ENCODE data around the gene UGT3A2.

UGT3A2 gene

GRCh38 chr5:36070687-36071571 lies 4.2 kb upstream of the UGT3A2 start:
- Histone ChIP-seq H3K27me3 (ENCODE audit: control insufficient read depth in 1 of 2, insufficient read depth in 2 of 2, low read length in 2 of 2) (peaks cover 0 to 8% of the 10 kb centered on the region in 2 donors), H3K27ac (ENCODE audit: low read depth, low read length) (no peak overlapping the region), H3K9me3 (ENCODE audit: low read length) (no peaks in the 10 kb centered on the region), H3K4me3 (ENCODE audit: low read depth in 1 of 2, low read length in 2 of 2) (no peak overlapping the region), H3K9ac (ENCODE audit: low read length) (no peak overlapping the region), H3K4me1 (ENCODE audit: insufficient read depth, low read length) (no peaks in the 10 kb centered on the region), H3K36me3 (ENCODE audit: insufficient read depth, low read length) (no peaks in the 10 kb centered on the region)

DNA sequence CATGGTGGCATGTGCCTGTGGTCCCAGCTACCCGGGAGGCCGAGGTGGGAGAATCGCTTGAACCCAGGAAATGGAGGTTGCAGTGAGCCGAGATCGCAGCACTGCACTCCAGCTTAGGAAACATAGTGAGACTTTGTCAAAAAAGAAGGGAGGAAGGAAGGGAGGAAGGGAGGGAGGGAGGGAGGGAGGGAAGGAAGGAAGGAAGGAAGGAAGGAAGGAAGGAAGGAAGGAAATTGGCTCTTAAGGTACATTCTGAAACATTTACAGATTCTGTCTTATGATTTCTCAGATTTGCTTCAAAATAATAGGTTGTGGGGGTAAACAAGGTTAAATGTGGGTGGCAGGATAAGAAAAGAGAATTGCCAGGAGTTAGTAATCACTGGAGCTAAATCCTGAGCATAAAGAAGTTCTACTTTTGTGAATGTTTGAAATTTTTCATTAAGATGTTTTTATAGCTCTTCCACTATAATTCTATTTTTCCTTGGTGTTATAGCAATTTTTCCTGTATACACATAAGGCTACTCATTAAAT lies 2.1 kb upstream of the UGT3A2 start:
- Histone ChIP-seq H3K9ac (ENCODE audit: low read length) (no peak overlapping the region), H3K4me1 (ENCODE audit: insufficient read depth, low read length) (no peaks in the 10 kb centered on the region), H3K4me3 (ENCODE audit: low read depth in 1 of 2, low read length in 2 of 2) (no peak overlapping the region), H3K27me3 (ENCODE audit: control insufficient read depth in 1 of 2, insufficient read depth in 2 of 2, low read length in 2 of 2) (peaks cover 0 to 9% of the 10 kb centered on the region in 2 donors), H3K9me3 (ENCODE audit: low read length) (no peaks in the 10 kb centered on the region), H3K36me3 (ENCODE audit: insufficient read depth, low read length) (no peaks in the 10 kb centered on the region), H3K27ac (ENCODE audit: low read depth, low read length) (no peak overlapping the region)

GRCh38 chr5:36066001-36066539 lies 612 bp downstream of the UGT3A2 start:
- H3K4me3 ChIP-seq (ENCODE audit: low read depth in 1 of 2, low read length in 2 of 2) = no peak overlapping the region
- no peak overlapping the region for H3K9ac ChIP-seq (ENCODE audit: low read length)
- H3K36me3 ChIP-seq (ENCODE audit: insufficient read depth, low read length) = no peaks in the 10 kb centered on the region
- H3K27me3 ChIP-seq (ENCODE audit: control insufficient read depth in 1 of 2, insufficient read depth in 2 of 2, low read length in 2 of 2) = peaks cover 0 to 9% of the 10 kb centered on the region in 2 donors
- H3K27ac ChIP-seq (ENCODE audit: low read depth, low read length) = no peak overlapping the region
- H3K9me3 ChIP-seq (ENCODE audit: low read length) = no peaks in the 10 kb centered on the region
- H3K4me1 ChIP-seq (ENCODE audit: insufficient read depth, low read length) = no peaks in the 10 kb centered on the region

- Histone ChIP-seq H3K9me3 (ENCODE audit: low read length) (no peaks in the 10 kb centered on the region), H3K36me3 (ENCODE audit: insufficient read depth, low read length) (no peaks in the 10 kb centered on the region)
These were observed 6.2 kb downstream of the UGT3A2 start for GRCh38 chr5:36060420-36060887.

DNA sequence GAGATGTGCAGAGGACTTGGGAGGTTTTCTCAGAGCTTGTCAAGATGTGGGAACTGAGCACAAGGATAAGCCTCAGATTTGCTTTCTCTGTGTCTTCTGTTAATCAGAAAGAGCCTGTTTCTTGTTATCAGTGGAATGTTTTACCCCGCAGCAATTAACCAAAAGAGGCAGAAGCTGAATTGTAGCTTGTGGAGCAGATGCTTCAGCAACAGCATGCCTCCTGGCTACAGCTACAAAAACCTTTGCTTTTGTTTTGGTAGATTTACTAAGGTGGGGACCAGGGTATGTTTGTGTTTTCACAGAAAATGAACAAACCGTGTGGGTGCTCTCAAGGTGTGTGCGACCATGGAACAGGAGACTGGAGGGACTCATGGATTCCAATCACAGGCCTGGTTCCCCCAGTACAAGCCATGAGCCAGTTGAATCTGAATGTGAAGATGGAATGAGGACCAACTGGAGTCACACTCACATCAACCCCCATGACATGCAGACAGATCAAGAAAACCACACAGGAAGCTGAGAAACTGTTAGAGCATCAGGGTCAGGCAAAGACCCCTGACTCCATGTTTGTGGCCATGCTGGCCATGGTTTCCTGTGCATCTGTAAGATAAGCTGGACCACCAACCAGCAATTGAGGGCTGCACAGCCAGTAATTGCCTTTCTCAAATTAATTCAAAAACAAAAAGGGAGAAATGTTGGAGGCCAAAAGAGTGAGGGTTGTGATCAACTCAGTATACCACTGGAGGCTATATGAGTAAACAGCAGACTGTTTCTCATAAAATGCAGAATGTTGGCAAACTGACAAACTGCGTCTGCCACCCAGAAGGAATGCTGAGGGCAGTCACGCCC lies 6.9 kb downstream of the UGT3A2 start:
- H3K27ac ChIP-seq (ENCODE audit: low read depth, low read length) = no peak overlapping the region
- no peaks in the 10 kb centered on the region for H3K9me3 ChIP-seq (ENCODE audit: low read length)
- H3K27me3 ChIP-seq (ENCODE audit: control insufficient read depth in 1 of 2, insufficient read depth in 2 of 2, low read length in 2 of 2) = no peaks in the 10 kb centered on the region
- H3K9ac ChIP-seq (ENCODE audit: low read length) = no peak overlapping the region
- H3K4me1 ChIP-seq (ENCODE audit: insufficient read depth, low read length) = no peaks in the 10 kb centered on the region
- H3K36me3 ChIP-seq (ENCODE audit: insufficient read depth, low read length) = no peaks in the 10 kb centered on the region
- no peak overlapping the region for H3K4me3 ChIP-seq (ENCODE audit: low read depth in 1 of 2, low read length in 2 of 2)

More at GRCh38 chr5:36060420-36060887, 6.2 kb downstream of the UGT3A2 start:
- Histone ChIP-seq H3K4me3 (ENCODE audit: low read depth in 1 of 2, low read length in 2 of 2) (no peak overlapping the region), H3K27me3 (ENCODE audit: control insufficient read depth in 1 of 2, insufficient read depth in 2 of 2, low read length in 2 of 2) (no peaks in the 10 kb centered on the region), H3K27ac (ENCODE audit: low read depth, low read length) (no peak overlapping the region), H3K9ac (ENCODE audit: low read length) (no peak overlapping the region), H3K4me1 (ENCODE audit: insufficient read depth, low read length) (no peaks in the 10 kb centered on the region)

DNA sequence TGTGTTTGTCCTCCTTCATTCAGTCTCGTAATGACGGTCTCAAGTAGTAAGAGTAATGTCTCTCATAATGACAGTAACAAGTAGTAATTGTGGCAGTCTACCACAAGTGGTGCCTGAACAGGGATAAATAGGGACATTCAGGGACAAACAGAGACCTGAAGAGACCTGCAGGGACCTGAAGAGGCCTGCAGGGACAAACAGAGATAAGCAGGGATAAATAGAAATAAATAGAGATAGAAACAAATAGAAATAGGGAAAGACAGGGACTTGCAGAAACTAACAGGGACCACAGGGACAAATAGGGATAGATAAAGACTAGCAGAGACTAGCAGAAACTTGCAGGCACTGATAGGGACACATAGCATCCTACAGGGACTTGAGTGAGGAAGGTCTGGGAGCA lies 7.9 kb downstream of the UGT3A2 start:
- Histone ChIP-seq H3K27me3 (ENCODE audit: control insufficient read depth in 1 of 2, insufficient read depth in 2 of 2, low read length in 2 of 2) (no peaks in the 10 kb centered on the region), H3K27ac (ENCODE audit: low read depth, low read length) (no peak overlapping the region), H3K9ac (ENCODE audit: low read length) (no peak overlapping the region), H3K4me1 (ENCODE audit: insufficient read depth, low read length) (no peaks in the 10 kb centered on the region), H3K4me3 (ENCODE audit: low read depth in 1 of 2, low read length in 2 of 2) (no peak overlapping the region), H3K9me3 (ENCODE audit: low read length) (no peaks in the 10 kb centered on the region), H3K36me3 (ENCODE audit: insufficient read depth, low read length) (no peaks in the 10 kb centered on the region)

DNA sequence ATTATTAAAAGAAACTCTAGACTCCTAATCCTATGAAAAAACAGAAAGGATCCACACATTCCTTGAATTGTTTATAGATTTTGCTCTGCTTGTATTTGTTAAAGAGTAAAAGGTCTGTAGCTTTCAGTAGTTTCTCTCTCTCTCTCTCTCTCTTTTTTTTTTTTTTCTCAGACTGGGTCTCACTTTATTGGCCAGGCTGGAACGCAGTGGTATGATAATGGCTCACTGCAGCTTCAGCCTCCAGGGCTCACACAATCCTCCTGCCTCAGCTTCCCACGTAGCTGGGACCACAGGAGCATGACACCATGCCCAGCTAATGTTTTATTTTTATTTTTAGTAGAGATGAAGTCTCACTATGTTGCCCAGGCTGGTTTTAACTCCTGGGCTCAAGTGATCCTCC lies 9.3 kb downstream of the UGT3A2 start:
- H3K27ac ChIP-seq (ENCODE audit: low read depth, low read length) = no peak overlapping the region
- no peaks in the 10 kb centered on the region for H3K36me3 ChIP-seq (ENCODE audit: insufficient read depth, low read length)
- H3K4me1 ChIP-seq (ENCODE audit: insufficient read depth, low read length) = no peaks in the 10 kb centered on the region
- H3K4me3 ChIP-seq (ENCODE audit: low read depth in 1 of 2, low read length in 2 of 2) = no peak overlapping the region
- no peaks in the 10 kb centered on the region for H3K9me3 ChIP-seq (ENCODE audit: low read length)
- no peaks in the 10 kb centered on the region for H3K27me3 ChIP-seq (ENCODE audit: control insufficient read depth in 1 of 2, insufficient read depth in 2 of 2, low read length in 2 of 2)
- no peak overlapping the region for H3K9ac ChIP-seq (ENCODE audit: low read length)

DNA sequence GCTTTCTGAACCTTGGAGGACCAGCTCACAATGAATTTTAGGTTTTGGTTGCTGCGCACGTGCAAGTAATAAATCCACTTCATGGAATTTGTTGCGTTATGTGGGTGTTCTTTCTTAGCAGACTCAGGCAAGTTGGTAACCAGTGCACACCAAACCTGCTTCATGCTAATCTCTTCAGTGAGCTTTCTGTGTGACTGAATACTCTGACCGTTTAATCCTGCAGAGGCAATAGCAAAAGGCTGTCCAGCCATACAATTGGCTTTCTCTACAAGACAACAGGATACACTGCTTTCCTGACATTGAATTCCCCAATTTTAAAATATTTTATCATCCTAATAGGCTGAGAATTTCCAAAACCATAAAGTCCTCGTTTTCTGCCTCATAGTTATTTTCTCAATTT lies 10.3 kb downstream of the UGT3A2 start:
- H3K27ac ChIP-seq (ENCODE audit: low read depth, low read length) = no peak overlapping the region
- H3K4me3 ChIP-seq (ENCODE audit: low read depth in 1 of 2, low read length in 2 of 2) = no peak overlapping the region
- no peak overlapping the region for H3K9ac ChIP-seq (ENCODE audit: low read length)
- no peaks in the 10 kb centered on the region for H3K9me3 ChIP-seq (ENCODE audit: low read length)
- H3K27me3 ChIP-seq (ENCODE audit: control insufficient read depth in 1 of 2, insufficient read depth in 2 of 2, low read length in 2 of 2) = no peaks in the 10 kb centered on the region
- no peaks in the 10 kb centered on the region for H3K36me3 ChIP-seq (ENCODE audit: insufficient read depth, low read length)
- H3K4me1 ChIP-seq (ENCODE audit: insufficient read depth, low read length) = no peaks in the 10 kb centered on the region

- Histone ChIP-seq H3K36me3 (ENCODE audit: insufficient read depth, low read length) (no peaks in the 10 kb centered on the region), H3K9ac (ENCODE audit: low read length) (no peak overlapping the region), H3K9me3 (ENCODE audit: low read length) (no peaks in the 10 kb centered on the region), H3K27ac (ENCODE audit: low read depth, low read length) (no peak overlapping the region), H3K4me1 (ENCODE audit: insufficient read depth, low read length) (no peaks in the 10 kb centered on the region), H3K4me3 (ENCODE audit: low read depth in 1 of 2, low read length in 2 of 2) (no peak overlapping the region), H3K27me3 (ENCODE audit: control insufficient read depth in 1 of 2, insufficient read depth in 2 of 2, low read length in 2 of 2) (no peaks in the 10 kb centered on the region)
These were observed 10.7 kb downstream of the UGT3A2 start for GRCh38 chr5:36055984-36056383.

- H3K27ac ChIP-seq (ENCODE audit: low read depth, low read length) = no peak overlapping the region
- no peaks in the 10 kb centered on the region for H3K9me3 ChIP-seq (ENCODE audit: low read length)
- no peak overlapping the region for H3K4me3 ChIP-seq (ENCODE audit: low read depth in 1 of 2, low read length in 2 of 2)
- H3K36me3 ChIP-seq (ENCODE audit: insufficient read depth, low read length) = no peaks in the 10 kb centered on the region
- no peak overlapping the region for H3K9ac ChIP-seq (ENCODE audit: low read length)
- H3K4me1 ChIP-seq (ENCODE audit: insufficient read depth, low read length) = no peaks in the 10 kb centered on the region
- H3K27me3 ChIP-seq (ENCODE audit: control insufficient read depth in 1 of 2, insufficient read depth in 2 of 2, low read length in 2 of 2) = no peaks in the 10 kb centered on the region
These were observed 12.0 kb downstream of the UGT3A2 start for GRCh38 chr5:36054647-36055046.

GRCh38 chr5:36052538-36052937 lies 14.1 kb downstream of the UGT3A2 start:
- Histone ChIP-seq H3K36me3 (ENCODE audit: insufficient read depth, low read length) (no peaks in the 10 kb centered on the region), H3K9ac (ENCODE audit: low read length) (no peak overlapping the region), H3K4me3 (ENCODE audit: low read depth in 1 of 2, low read length in 2 of 2) (no peak overlapping the region), H3K9me3 (ENCODE audit: low read length) (no peaks in the 10 kb centered on the region), H3K4me1 (ENCODE audit: insufficient read depth, low read length) (no peaks in the 10 kb centered on the region), H3K27me3 (ENCODE audit: control insufficient read depth in 1 of 2, insufficient read depth in 2 of 2, low read length in 2 of 2) (no peaks in the 10 kb centered on the region), H3K27ac (ENCODE audit: low read depth, low read length) (no peak overlapping the region)

All from muscle layer of colon (tissue), 2 donors.